Smooth muscle cell (in vitro differentiated cells): ENCODE measurements around the gene HIBADH. TPM values are rescaled to one million over a fixed set of nuclear protein-coding genes. Genes with fewer than 3 reads are reported as not detected.
A peak's percentile ranks its signal among the peaks of the same experiment; 100 is the strongest.

ENCODE experiments used
- DNase-seq: peaks from one replicate; lab custom pipeline; 2025; ENCODE audit not compliant: unreplicated experiment; lab: John Stamatoyannopoulos, UW
- H2AFZ ChIP-seq: fragments of 200-600 bp; sonication (generic); 2 replicates; pipeline ENCODE4 v1.6.0; 2016; ENCODE audit warnings: antibody characterized with exemption, low read depth, mild to moderate bottlenecking
- H3F3A ChIP-seq: fragments of 200-600 bp; sonication (generic); 2 replicates; pipeline ENCODE4 v1.6.0; 2017; ENCODE audit warnings: antibody characterized with exemption, low read depth
- H3K27ac ChIP-seq: fragments of 200-600 bp; sonication (generic); 2 replicates; pipeline ENCODE4 v1.5.1; 2016; ENCODE audit warnings: low read depth, mild to moderate bottlenecking
- H3K27me3 ChIP-seq: fragments of 200-600 bp; sonication (generic); 2 replicates; pipeline ENCODE4 v1.6.1; 2016; ENCODE audit warnings: low read depth, mild to moderate bottlenecking
- H3K36me3 ChIP-seq: fragments of 200-600 bp; sonication (generic); 2 replicates; pipeline ENCODE4 v1.5.1; 2016; ENCODE audit warnings: low read depth
- H3K4me1 ChIP-seq: fragments of 200-600 bp; sonication (generic); 2 replicates; pipeline ENCODE4 v1.5.1; 2016; ENCODE audit warnings: low read depth
- H3K4me2 ChIP-seq: fragments of 200-600 bp; sonication (generic); 2 replicates; pipeline ENCODE4 v1.6.0; 2016; ENCODE audit warnings: mild to moderate bottlenecking
- H3K4me3 ChIP-seq: fragments of 200-600 bp; sonication (generic); 2 replicates; pipeline ENCODE4 v1.5.1; 2016; ENCODE audit warnings: mild to moderate bottlenecking
- H3K79me2 ChIP-seq: fragments of 200-600 bp; sonication (generic); 2 replicates; pipeline ENCODE4 v1.6.0; 2016; ENCODE audit warnings: low read depth, mild to moderate bottlenecking
- H3K9ac ChIP-seq: fragments of 200-600 bp; sonication (generic); 2 replicates; pipeline ENCODE4 v1.6.0; 2016; ENCODE audit warnings: low read depth
- H3K9me3 ChIP-seq: fragments of 200-600 bp; sonication (generic); replicated peaks from 2 replicates; pipeline ENCODE4 v1.5.1; 2016; ENCODE audit warnings: low read depth
- H4K20me1 ChIP-seq: fragments of 200-600 bp; sonication (generic); 2 replicates; pipeline ENCODE4 v1.6.0; 2016; ENCODE audit warnings: low read depth
- WGBS: methylation state at CpG from one replicate; pipeline ENCODE4 v1.1.7; 2016; ENCODE audit warnings: low lambda C conversion rate; 5-methylcytosine and 5-hydroxymethylcytosine counted together
- polyA plus RNA-seq: library from polyadenylated mRNA; unstranded; fragments of >200 nt; fragmentation: Nextera tagmentation; extraction: Ambion mirVana; gene quantifications from 2 replicates; pipeline ENCODE4 v1.2.1, GENCODE V29; 2016
- total RNA-seq: library from RNA; depleted of rRNA; stranded (reverse); fragments of >200 nt; gene quantifications from 2 replicates; pipeline ENCODE4 v1.2.3, GENCODE V29; 2014
- TF ChIP-seq, protein P1 (sequence below): fragments of 200-600 bp; sonication (generic); IDR thresholded peaks from 2 replicates; pipeline ENCODE4 v1.5.1; 2017; ENCODE audit warnings: borderline replicate concordance, mild to moderate bottlenecking, antibody characterized with exemption; ENCODE audit not compliant: insufficient read depth, poor library complexity, severe bottlenecking

Gene HIBADH
- total and polyA plus RNA-seq, 2 experiments from 2014 or later: 16.1 to 24.4 TPM

DNA sequence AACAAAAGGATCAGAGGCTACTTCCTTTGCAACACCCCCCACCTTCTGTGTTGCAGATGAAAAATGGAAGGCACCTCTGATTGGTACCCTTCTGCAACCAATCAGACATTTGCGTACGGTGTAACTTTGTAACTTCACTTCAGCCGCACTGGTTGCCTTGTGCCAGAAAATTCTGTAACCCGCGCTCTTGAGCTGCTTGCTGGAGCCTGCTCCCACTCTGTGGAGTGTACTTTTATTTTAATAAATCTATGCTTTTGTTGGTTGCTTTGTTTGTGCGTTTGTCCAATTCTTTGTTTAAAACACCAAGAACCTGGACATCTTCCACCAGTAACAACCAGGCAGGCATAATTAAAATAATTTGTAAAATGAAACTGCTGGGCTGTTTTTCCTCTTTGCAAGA lies 45.8 kb upstream of the HIBADH start:
- H3K9ac ChIP-seq: no peak overlapping the region
- no peaks in the 10 kb centered on the region for H3K36me3 ChIP-seq
- no peak overlapping the region for H3K4me3 ChIP-seq
- no peaks in the 10 kb centered on the region for H3K9me3 ChIP-seq
- no peak overlapping the region for H2AFZ ChIP-seq
- H3K4me1 ChIP-seq: no peaks in the 10 kb centered on the region
- TF ChIP-seq, protein P1, sequence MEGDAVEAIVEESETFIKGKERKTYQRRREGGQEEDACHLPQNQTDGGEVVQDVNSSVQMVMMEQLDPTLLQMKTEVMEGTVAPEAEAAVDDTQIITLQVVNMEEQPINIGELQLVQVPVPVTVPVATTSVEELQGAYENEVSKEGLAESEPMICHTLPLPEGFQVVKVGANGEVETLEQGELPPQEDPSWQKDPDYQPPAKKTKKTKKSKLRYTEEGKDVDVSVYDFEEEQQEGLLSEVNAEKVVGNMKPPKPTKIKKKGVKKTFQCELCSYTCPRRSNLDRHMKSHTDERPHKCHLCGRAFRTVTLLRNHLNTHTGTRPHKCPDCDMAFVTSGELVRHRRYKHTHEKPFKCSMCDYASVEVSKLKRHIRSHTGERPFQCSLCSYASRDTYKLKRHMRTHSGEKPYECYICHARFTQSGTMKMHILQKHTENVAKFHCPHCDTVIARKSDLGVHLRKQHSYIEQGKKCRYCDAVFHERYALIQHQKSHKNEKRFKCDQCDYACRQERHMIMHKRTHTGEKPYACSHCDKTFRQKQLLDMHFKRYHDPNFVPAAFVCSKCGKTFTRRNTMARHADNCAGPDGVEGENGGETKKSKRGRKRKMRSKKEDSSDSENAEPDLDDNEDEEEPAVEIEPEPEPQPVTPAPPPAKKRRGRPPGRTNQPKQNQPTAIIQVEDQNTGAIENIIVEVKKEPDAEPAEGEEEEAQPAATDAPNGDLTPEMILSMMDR: no peak
- WGBS: 98% methylated on average over 6 of the region's 6 CpGs
- H3F3A ChIP-seq: no peaks in the 10 kb centered on the region
- no peaks in the 10 kb centered on the region for H3K27me3 ChIP-seq
- no peak overlapping the region for H3K4me2 ChIP-seq
- H4K20me1 ChIP-seq: no peaks in the 10 kb centered on the region
- H3K79me2 ChIP-seq: no peaks in the 10 kb centered on the region
- H3K27ac ChIP-seq: no peak overlapping the region
- DNase-seq: no peak

- Histone ChIP-seq H3F3A (no peaks in the 10 kb centered on the region), H3K27me3 (no peaks in the 10 kb centered on the region), H3K27ac (peak overlapping the region; percentile 71), H3K9me3 (no peaks in the 10 kb centered on the region), H3K9ac (no peak overlapping the region), H2AFZ (no peak overlapping the region), H4K20me1 (no peaks in the 10 kb centered on the region), H3K4me2 (peak overlapping the region; percentile 46), H3K36me3 (no peaks in the 10 kb centered on the region), H3K4me3 (no peak overlapping the region), H3K79me2 (no peaks in the 10 kb centered on the region), H3K4me1 (no peaks in the 10 kb centered on the region)
- 93% methylated on average over 2 of the region's 2 CpGs for WGBS
- DNase-seq: no peak
- TF ChIP-seq, protein P1: no peak
Observed at GRCh38 chr7:27705200-27705594, 42.5 kb upstream of the HIBADH start.

- no peak overlapping the region for H2AFZ ChIP-seq
- no peaks in the 10 kb centered on the region for H3K79me2 ChIP-seq
- no peaks in the 10 kb centered on the region for H3K36me3 ChIP-seq
- peak overlapping the region; percentile 71 for H3K27ac ChIP-seq
- peak overlapping the region; percentile 46 for H3K4me2 ChIP-seq
- no peak overlapping the region for H3K4me3 ChIP-seq
- no peak for DNase-seq
- H3F3A ChIP-seq: no peaks in the 10 kb centered on the region
- H4K20me1 ChIP-seq: no peaks in the 10 kb centered on the region
- no peaks in the 10 kb centered on the region for H3K9me3 ChIP-seq
- no peaks in the 10 kb centered on the region for H3K27me3 ChIP-seq
- TF ChIP-seq, protein P1: no peak
- H3K4me1 ChIP-seq: no peaks in the 10 kb centered on the region
- 37% methylated on average over 3 of the region's 3 CpGs for WGBS
- no peak overlapping the region for H3K9ac ChIP-seq
Observed at GRCh38 chr7:27704422-27705199, 41.9 kb upstream of the HIBADH start.

DNA sequence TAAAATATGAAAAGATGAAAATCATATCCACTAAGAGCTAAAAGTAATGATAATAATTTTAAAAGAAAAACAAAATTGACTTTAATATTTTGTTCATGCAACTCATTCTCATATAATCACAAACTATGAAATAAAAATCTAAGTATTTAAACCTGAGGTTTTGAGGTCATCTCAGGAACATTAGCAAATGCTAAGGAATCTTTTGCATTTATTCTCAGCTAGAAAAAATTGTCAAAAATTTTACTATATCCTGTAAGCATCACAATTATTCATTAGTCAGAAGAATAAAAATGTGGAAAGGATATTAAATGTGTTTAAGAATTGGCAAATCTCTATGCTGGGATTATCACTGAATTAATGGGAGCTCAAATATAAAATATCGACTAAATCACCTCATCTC lies 40.5 kb upstream of the HIBADH start:
- 94% methylated on average over 1 of the region's 1 CpG for WGBS
- Histone ChIP-seq H3K9me3 (no peaks in the 10 kb centered on the region), H3K36me3 (no peaks in the 10 kb centered on the region), H3F3A (peaks cover 5% of the 10 kb centered on the region), H3K4me2 (no peak overlapping the region), H4K20me1 (no peaks in the 10 kb centered on the region), H3K9ac (no peak overlapping the region), H3K4me1 (no peaks in the 10 kb centered on the region), H3K4me3 (no peak overlapping the region), H2AFZ (no peak overlapping the region), H3K27me3 (no peaks in the 10 kb centered on the region), H3K27ac (no peak overlapping the region), H3K79me2 (no peaks in the 10 kb centered on the region)
- TF ChIP-seq, protein P1: no peak
- DNase-seq: no peak
